Measurements from ENCODE around the gene LHX6. TPM values are rescaled to one million over a fixed set of nuclear protein-coding genes. Genes with fewer than 3 reads are reported as not detected.

Gene LHX6
- total RNA-seq, 1 experiment from 2014 or later, result 0.62 TPM

DNA sequence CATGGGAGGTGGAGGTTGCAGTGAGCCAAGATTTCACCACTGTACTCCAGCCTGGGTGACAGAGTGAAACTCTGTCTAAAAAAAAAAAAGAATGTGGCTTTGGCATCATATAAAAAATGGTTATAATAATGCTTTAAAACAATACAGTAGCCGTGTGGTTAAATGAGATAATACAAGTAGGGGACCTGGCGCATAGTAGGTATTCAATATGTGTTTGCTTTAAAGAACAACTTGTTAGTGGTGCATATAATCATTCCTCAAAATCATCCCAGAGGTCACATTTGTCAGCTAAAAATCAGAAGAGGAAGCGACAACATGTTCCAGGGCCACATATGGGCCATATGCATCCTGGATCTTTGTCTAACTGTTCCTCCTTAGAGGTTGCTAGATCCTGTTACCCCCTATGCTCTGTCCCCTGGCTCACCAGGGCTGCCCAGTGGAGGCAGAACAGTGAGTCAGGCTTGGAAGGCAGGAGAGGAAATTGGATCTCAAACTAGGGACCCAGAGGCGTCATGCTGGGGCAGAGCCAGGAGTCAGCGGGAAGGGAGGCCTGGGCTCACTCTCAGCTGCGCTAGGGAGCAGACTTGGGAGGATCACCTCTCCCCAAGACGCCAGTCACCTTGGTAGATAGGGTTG, 27.7 kb downstream of the LHX6 start:
- Histone ChIP-seq H3K27ac (ENCODE audit: low read length) (no peak overlapping the region), H3K4me1 (ENCODE audit: control insufficient read depth, insufficient read depth, low read length) (no peaks in the 10 kb centered on the region), H3K36me3 (ENCODE audit: control insufficient read depth, insufficient read depth, low read length) (no peaks in the 10 kb centered on the region), H3K4me3 (ENCODE audit: low read depth in 2 of 2, low read length in 2 of 2) (no peak overlapping the region), H3K9me3 (ENCODE audit: control insufficient read depth, insufficient read depth, low read depth, low read length) (no peaks in the 10 kb centered on the region), H3K27me3 (ENCODE audit: control insufficient read depth, insufficient read depth, low read length) (no peaks in the 10 kb centered on the region)
- no peak for ATAC-seq
- ChIA-PET POLR2A (no interaction called here), CTCF (no interaction called here)
- no TSS peak for BruUV-seq (replicated peaks)
- no peak for DNase-seq (ENCODE audit: low read depth, low spot score)
- no peak for TF ChIP-seq REST (IDR thresholded peaks at IDR 0.05; ENCODE audit: insufficient read depth in 1 of 2, low read depth in 2 of 2, low read length in 1 of 2)
- TF ChIP-seq TCF7L2 (IDR thresholded peaks at IDR 0.05; ENCODE audit: low read depth, low read length), result no peak
- TF ChIP-seq POLR2AphosphoS5 (IDR thresholded peaks at IDR 0.05; ENCODE audit: low read depth, low read length), result no peak
- TF ChIP-seq SIN3A (IDR thresholded peaks at IDR 0.05; ENCODE audit: borderline replicate concordance, insufficient read depth, low read depth, low read length), result no peak
- TF ChIP-seq CTCF (IDR thresholded peaks at IDR 0.05), result no peak
- intact Hi-C loops (cut with micrococcal nuclease; ENCODE audit: unreplicated experiment) (no loop called here), in situ Hi-C loops (cut with HindIII; ENCODE audit: low pct_unique_long_range_greater_than_20kb, low sequenced_read_pairs) (no loop called here)

DNA sequence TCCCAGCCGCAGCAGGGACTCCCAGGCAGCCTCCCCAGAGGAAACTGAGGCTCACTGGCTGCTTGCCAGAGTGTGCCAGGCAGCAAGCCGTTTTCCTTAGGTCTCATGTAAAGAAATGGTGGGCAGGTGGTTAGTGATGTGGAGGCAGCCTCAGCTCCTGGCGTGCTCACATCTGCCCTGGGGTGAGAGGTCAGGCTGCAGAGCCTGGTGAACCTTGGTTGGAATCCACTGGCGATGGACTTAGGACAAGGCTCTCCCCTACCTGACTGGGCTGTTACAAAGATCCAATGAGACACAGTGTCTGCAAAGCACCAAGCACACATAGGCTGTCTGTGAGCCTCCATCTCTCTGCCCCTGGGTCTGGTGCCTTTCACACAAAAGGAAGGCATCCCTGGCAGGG, 30.9 kb downstream of the LHX6 start:
- no peaks in the 10 kb centered on the region for H3K9me3 ChIP-seq (ENCODE audit: control insufficient read depth, insufficient read depth, low read depth, low read length)
- no peaks in the 10 kb centered on the region for H3K27me3 ChIP-seq (ENCODE audit: control insufficient read depth, insufficient read depth, low read length)
- ATAC-seq (no peak), DNase-seq (ENCODE audit: low read depth, low spot score) (no peak)
- TF ChIP-seq TCF7L2 (IDR thresholded peaks at IDR 0.05; ENCODE audit: low read depth, low read length) (no peak), POLR2AphosphoS5 (IDR thresholded peaks at IDR 0.05; ENCODE audit: low read depth, low read length) (no peak), CTCF (IDR thresholded peaks at IDR 0.05) (no peak), SIN3A (IDR thresholded peaks at IDR 0.05; ENCODE audit: borderline replicate concordance, insufficient read depth, low read depth, low read length) (no peak), REST (IDR thresholded peaks at IDR 0.05; ENCODE audit: insufficient read depth in 1 of 2, low read depth in 2 of 2, low read length in 1 of 2) (no peak)
- in situ Hi-C loops (cut with HindIII; ENCODE audit: low pct_unique_long_range_greater_than_20kb, low sequenced_read_pairs), result no loop called here
- BruUV-seq (replicated peaks), result no TSS peak
- intact Hi-C loops (cut with micrococcal nuclease; ENCODE audit: unreplicated experiment), result no loop called here
- CTCF ChIA-PET, result no interaction called here
- no peak overlapping the region for H3K27ac ChIP-seq (ENCODE audit: low read length)
- no peaks in the 10 kb centered on the region for H3K4me1 ChIP-seq (ENCODE audit: control insufficient read depth, insufficient read depth, low read length)
- H3K36me3 ChIP-seq (ENCODE audit: control insufficient read depth, insufficient read depth, low read length), result no peaks in the 10 kb centered on the region
- H3K4me3 ChIP-seq (ENCODE audit: low read depth in 2 of 2, low read length in 2 of 2), result no peak overlapping the region
- POLR2A ChIA-PET, result no interaction called here

Data from Panc1 (cell line).